HG02970 (cell line): Measurements from ENCODE around the gene ATG10.
"Not testable (repeated sequence)": the region's sequence is repeated elsewhere in the genome, so short reads cannot be mapped to it uniquely, and the experiment has no call there.

Experiments
- ATAC-seq: cut with Tn5 transposase; IDR thresholded peaks from one replicate; pipeline ENCODE4 v1.9.1; 2021; ENCODE audit warnings: mild to moderate bottlenecking, moderate library complexity, moderate number of reproducible peaks; ENCODE audit not compliant: unreplicated experiment, low FRiP score

ATG10 gene

GRCh38 chr5:81971712-81972491 lies at the start of gene ATG10:
ATG10 (plus strand) TSS chr5:81972023; CDS start chr5:81987571, 15,548 bp downstream.
- ATAC-seq: peak; percentile 94

- no peak for ATAC-seq
These were observed 49.0 kb upstream of the ATG10 start for GRCh38 chr5:81922854-81923279.

GRCh38 chr5:81924442-81924841 lies 47.4 kb upstream of the ATG10 start:
- no peak for ATAC-seq

- ATAC-seq: no peak
These were observed 46.8 kb upstream of the ATG10 start for GRCh38 chr5:81925009-81925408.

- ATAC-seq: no peak
These were observed 45.8 kb upstream of the ATG10 start for GRCh38 chr5:81925981-81926380.

- no peak for ATAC-seq
These were observed 35.8 kb upstream of the ATG10 start for GRCh38 chr5:81936066-81936465.

GRCh38 chr5:81936750-81937149 lies 35.1 kb upstream of the ATG10 start:
- no peak for ATAC-seq

GRCh38 chr5:81942746-81943145 lies 29.1 kb upstream of the ATG10 start:
- no peak for ATAC-seq

- ATAC-seq: no peak
These were observed 23.5 kb upstream of the ATG10 start for GRCh38 chr5:81948349-81948748.

- ATAC-seq: no peak
These were observed 22.4 kb upstream of the ATG10 start for GRCh38 chr5:81949462-81949861.

- no peak for ATAC-seq
These were observed 20.8 kb upstream of the ATG10 start for GRCh38 chr5:81950996-81951395.

- ATAC-seq: not testable (repeated sequence)
These were observed 17.0 kb upstream of the ATG10 start for GRCh38 chr5:81954796-81955195.

GRCh38 chr5:81958129-81958528 lies 13.7 kb upstream of the ATG10 start:
- ATAC-seq: not testable (repeated sequence)

- no peak for ATAC-seq
These were observed 10.0 kb upstream of the ATG10 start for GRCh38 chr5:81961651-81962440.

GRCh38 chr5:81963544-81963943 lies 8.3 kb upstream of the ATG10 start:
- no peak for ATAC-seq

GRCh38 chr5:81965524-81965923 lies 6.3 kb upstream of the ATG10 start:
- no peak for ATAC-seq

- ATAC-seq: no peak
These were observed 2.6 kb upstream of the ATG10 start for GRCh38 chr5:81969226-81969625.

- ATAC-seq: no peak
These were observed 1.9 kb upstream of the ATG10 start for GRCh38 chr5:81969912-81970311.

- ATAC-seq: no peak
These were observed 612 bp upstream of the ATG10 start for GRCh38 chr5:81971111-81971711.

GRCh38 chr5:81972492-81972783 lies 615 bp downstream of the ATG10 start:
- ATAC-seq: peak; percentile 36

GRCh38 chr5:81980160-81980559 lies 8.3 kb downstream of the ATG10 start:
- ATAC-seq: no peak
